DND-41 (cell line): ENCODE results near the gene ADGRB3.

ENCODE experiments used
- CTCF ChIP-seq: IDR thresholded peaks from 2 replicates; pipeline ENCODE4 v1.5.1; 2012; ENCODE audit warnings: borderline replicate concordance, low read length, moderate library complexity, mild to moderate bottlenecking; ENCODE audit not compliant: poor library complexity, severe bottlenecking; ENCODE audit errors: extremely low read depth
- EZH2 ChIP-seq: IDR thresholded peaks from 3 replicates; pipeline ENCODE4 v1.6.1; 2012; ENCODE audit warnings: borderline replicate concordance, low read depth, mild to moderate bottlenecking, moderate library complexity, low read length, inconsistent platforms; ENCODE audit not compliant: severe bottlenecking

DNA sequence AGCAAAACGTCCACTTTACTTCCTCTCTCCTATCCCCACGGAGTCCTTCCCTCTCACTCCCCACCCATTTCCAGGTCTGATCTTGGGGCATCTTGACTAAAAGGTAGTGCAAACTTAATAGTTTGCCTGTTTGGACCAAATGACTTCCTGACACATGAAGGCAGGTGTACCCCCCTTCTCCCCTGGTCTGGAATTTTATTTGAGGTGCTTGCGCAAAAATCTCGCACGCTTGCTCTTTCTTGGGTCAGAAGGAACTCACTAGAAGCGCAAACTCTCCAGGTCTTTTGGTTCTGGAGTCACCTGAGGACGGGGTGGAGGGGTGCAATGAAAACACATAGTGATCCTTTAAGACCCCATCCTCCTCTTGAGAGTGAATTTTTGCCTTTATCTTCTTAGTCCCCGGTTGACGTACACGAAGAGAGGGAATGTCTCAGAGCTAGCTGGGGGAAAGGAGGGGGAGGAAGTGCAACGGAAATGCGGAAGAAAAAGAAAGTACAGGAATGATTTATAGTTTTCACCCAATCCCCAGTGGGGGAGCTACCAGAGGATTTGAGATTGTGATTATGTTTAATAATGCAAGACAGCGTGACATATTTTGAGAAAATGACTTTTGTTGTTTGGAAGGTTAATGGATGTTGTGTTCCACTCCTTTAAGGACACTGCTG lies 4.9 kb downstream of the ADGRB3 start:
- no peak for TF ChIP-seq CTCF
- no peak for TF ChIP-seq EZH2
